Mesendoderm (in vitro differentiated cells): Measurements from ENCODE around the gene SERPINA7. TPM values are rescaled to one million over a fixed set of nuclear protein-coding genes. Genes with fewer than 3 reads are reported as not detected.

ENCODE experiments used
- DNase-seq: peaks from one replicate; pipeline ENCODE4 v3.0.0; 2013
- H2AK5ac ChIP-seq: 2 replicates; pipeline ENCODE4 v1.6.1; 2013; ENCODE audit warnings: low read length, inconsistent platforms
- H2BK120ac ChIP-seq: 2 replicates; pipeline ENCODE4 v1.6.1; 2013; ENCODE audit warnings: low read depth, mild to moderate bottlenecking, low read length, moderate library complexity, mixed read lengths
- H2BK15ac ChIP-seq: replicated peaks from 2 replicates; pipeline ENCODE4 v1.6.1; 2013; ENCODE audit warnings: low read depth, mild to moderate bottlenecking, moderate library complexity
- H2BK5ac ChIP-seq: 2 replicates; pipeline ENCODE4 v1.6.1; 2013; ENCODE audit warnings: low read length, inconsistent platforms
- H3K18ac ChIP-seq: 2 replicates; pipeline ENCODE4 v1.6.1; 2013; ENCODE audit warnings: mild to moderate bottlenecking, low read length, mixed read lengths
- H3K23ac ChIP-seq: one replicate; pipeline ENCODE4 v1.6.1; 2013; ENCODE audit warnings: low read length
- H3K27ac ChIP-seq: 2 replicates; pipeline ENCODE4 v1.5.1; 2013; ENCODE audit warnings: low read depth, mild to moderate bottlenecking, inconsistent platforms, low read length, moderate library complexity
- H3K27me3 ChIP-seq: 2 replicates; pipeline ENCODE4 v1.6.1; 2013; ENCODE audit warnings: low read length, control low read depth, mild to moderate bottlenecking, inconsistent platforms; ENCODE audit not compliant: insufficient read depth, poor library complexity
- H3K36me3 ChIP-seq: 2 replicates; pipeline ENCODE4 v1.6.1; 2013; ENCODE audit warnings: low read length, inconsistent platforms; ENCODE audit not compliant: control insufficient read depth, insufficient read depth
- H3K4ac ChIP-seq: one replicate; pipeline ENCODE4 v1.6.1; 2013; ENCODE audit warnings: low read depth, mild to moderate bottlenecking, low read length, moderate library complexity
- H3K4me1 ChIP-seq: 2 replicates; pipeline ENCODE4 v1.6.1; 2013; ENCODE audit warnings: low read depth, low read length, inconsistent platforms; ENCODE audit not compliant: control insufficient read depth
- H3K4me2 ChIP-seq: 2 replicates; pipeline ENCODE4 v1.6.1; 2013; ENCODE audit warnings: low read length
- H3K4me3 ChIP-seq: 2 replicates; pipeline ENCODE4 v1.5.1; 2013; ENCODE audit warnings: mild to moderate bottlenecking, low read length
- H3K56ac ChIP-seq: one replicate; pipeline ENCODE4 v1.6.1; 2013; ENCODE audit warnings: low read length
- H3K79me1 ChIP-seq: 2 replicates; pipeline ENCODE4 v1.6.1; 2013; ENCODE audit warnings: low read length, inconsistent platforms
- H3K79me2 ChIP-seq: 2 replicates; pipeline ENCODE4 v1.6.1; 2013; ENCODE audit warnings: mild to moderate bottlenecking, low read length; ENCODE audit not compliant: control insufficient read depth, insufficient read depth
- H3K9ac ChIP-seq: 2 replicates; pipeline ENCODE4 v1.6.1; 2013; ENCODE audit warnings: low read length, inconsistent platforms
- H4K5ac ChIP-seq: one replicate; pipeline ENCODE4 v1.6.1; 2013; ENCODE audit warnings: low read length
- H4K8ac ChIP-seq: one replicate; pipeline ENCODE4 v1.6.1; 2013; ENCODE audit warnings: low read depth, mild to moderate bottlenecking, control low read depth, low read length, moderate library complexity
- WGBS: extraction: QIAGEN DNeasy Blood & Tissue Kit; methylation state at CpG from one replicate; pipeline ENCODE4 v1.1.7; 2013; ENCODE audit warnings: low lambda C conversion rate, missing lambda C conversion rate; ENCODE audit not compliant: insufficient coverage; ENCODE audit errors: extremely low coverage; 5-methylcytosine and 5-hydroxymethylcytosine counted together
- polyA plus RNA-seq, 2 experiments: library from polyadenylated mRNA; stranded (reverse); fragments of 200-250 nt; gene quantifications; one replicate each; pipeline ENCODE4 v1.2.3, GENCODE V29; 2013

SERPINA7 gene, protein sequence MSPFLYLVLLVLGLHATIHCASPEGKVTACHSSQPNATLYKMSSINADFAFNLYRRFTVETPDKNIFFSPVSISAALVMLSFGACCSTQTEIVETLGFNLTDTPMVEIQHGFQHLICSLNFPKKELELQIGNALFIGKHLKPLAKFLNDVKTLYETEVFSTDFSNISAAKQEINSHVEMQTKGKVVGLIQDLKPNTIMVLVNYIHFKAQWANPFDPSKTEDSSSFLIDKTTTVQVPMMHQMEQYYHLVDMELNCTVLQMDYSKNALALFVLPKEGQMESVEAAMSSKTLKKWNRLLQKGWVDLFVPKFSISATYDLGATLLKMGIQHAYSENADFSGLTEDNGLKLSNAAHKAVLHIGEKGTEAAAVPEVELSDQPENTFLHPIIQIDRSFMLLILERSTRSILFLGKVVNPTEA
- polyA plus RNA-seq (2013, experiment 1 of 2) = not detected
- polyA plus RNA-seq (2013, experiment 2 of 2) = not detected

DNA sequence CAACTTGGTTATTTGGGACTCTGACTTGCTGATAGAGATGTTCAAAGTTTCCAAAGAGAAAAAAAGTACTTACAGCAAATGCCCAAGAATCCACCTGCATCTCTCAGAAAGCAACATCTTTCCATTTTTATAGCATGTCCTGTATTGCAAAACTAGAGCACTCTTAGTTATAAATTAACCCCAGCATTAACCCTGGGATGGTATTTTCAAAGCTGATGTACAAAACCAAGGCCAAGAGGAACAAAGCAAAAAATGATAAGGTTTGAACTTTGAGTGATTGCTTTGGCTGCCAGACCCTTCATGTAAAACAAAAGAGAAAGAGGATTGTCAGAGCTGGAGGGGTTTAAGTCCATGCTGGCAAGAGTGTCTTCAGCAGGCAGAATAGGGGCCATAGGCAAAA lies at the start of gene SERPINA7:
Gene SERPINA7, minus strand, starts transcription at position 103 of the 400 bp plus-strand sequence. CDS start 1,669 bp downstream, outside the sequence.
- Histone ChIP-seq H3K79me2 (no peaks in the 10 kb centered on the region), H3K79me1 (no peaks in the 10 kb centered on the region)

DNA sequence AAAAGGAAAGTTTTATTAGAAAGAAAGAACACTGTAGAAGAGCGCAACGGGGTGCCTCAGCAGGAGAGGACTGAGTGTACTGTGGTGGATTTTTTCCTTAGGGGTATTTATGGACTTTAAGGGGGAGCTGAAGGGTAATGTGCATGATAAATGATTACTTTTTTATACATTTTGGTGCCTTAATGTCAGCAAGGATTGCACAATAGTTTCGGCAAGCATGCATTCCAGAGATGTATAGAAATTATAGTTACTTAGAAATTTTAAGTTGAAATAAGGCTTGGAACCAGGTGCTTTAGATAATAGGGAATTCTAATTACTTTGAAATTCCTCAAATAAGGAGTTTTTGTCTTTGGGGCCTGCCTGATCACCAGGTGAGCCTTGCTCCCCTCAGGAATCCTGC lies 30.5 kb upstream of the SERPINA7 start:
- H3K79me2 ChIP-seq = no peaks in the 10 kb centered on the region
- H3K56ac ChIP-seq = no peak overlapping the region
- H3K18ac ChIP-seq = no peak overlapping the region
- H3K27ac ChIP-seq = no peak overlapping the region
- no peak overlapping the region for H2AK5ac ChIP-seq
- H3K36me3 ChIP-seq = no peaks in the 10 kb centered on the region
- no peak overlapping the region for H3K9ac ChIP-seq
- no peak overlapping the region for H3K4ac ChIP-seq
- no peaks in the 10 kb centered on the region for H3K4me1 ChIP-seq
- no peaks in the 10 kb centered on the region for H3K79me1 ChIP-seq
- no peak overlapping the region for H4K8ac ChIP-seq
- WGBS = no CpG with 5 or more reads among the region's 3 CpGs
- H4K5ac ChIP-seq = no peak overlapping the region
- no peak for DNase-seq
- H3K27me3 ChIP-seq = no peaks in the 10 kb centered on the region
- H3K4me3 ChIP-seq = no peak overlapping the region
- no peak overlapping the region for H3K4me2 ChIP-seq
- H2BK15ac ChIP-seq = no peak overlapping the region
- H3K23ac ChIP-seq = no peak overlapping the region
- no peak overlapping the region for H2BK5ac ChIP-seq
- H2BK120ac ChIP-seq = no peak overlapping the region

More for the DNA sequence above, at the start of gene SERPINA7:
- no peak within 1 kb of the TSS for H2AK5ac ChIP-seq
- H3K4ac ChIP-seq = no peak within 1 kb of the TSS
- no peak within 1 kb of the TSS for H4K5ac ChIP-seq
- H4K8ac ChIP-seq = no peak within 1 kb of the TSS
- no peak within 1 kb of the TSS for H2BK5ac ChIP-seq
- H2BK120ac ChIP-seq = no peak within 1 kb of the TSS
- no peak within 1 kb of the TSS for H3K18ac ChIP-seq
- H3K9ac ChIP-seq = no peak within 1 kb of the TSS
- H3K27ac ChIP-seq = no peak within 1 kb of the TSS
- H3K4me1 ChIP-seq = no peaks in the 10 kb centered on the region
- H3K56ac ChIP-seq = no peak within 1 kb of the TSS
- no peaks in the 10 kb centered on the region for H3K36me3 ChIP-seq
- no peak for DNase-seq
- H3K23ac ChIP-seq = no peak within 1 kb of the TSS
- no peaks in the 10 kb centered on the region for H3K27me3 ChIP-seq
- no peak within 1 kb of the TSS for H2BK15ac ChIP-seq
- no peak within 1 kb of the TSS for H3K4me3 ChIP-seq
- no peak within 1 kb of the TSS for H3K4me2 ChIP-seq

DNA sequence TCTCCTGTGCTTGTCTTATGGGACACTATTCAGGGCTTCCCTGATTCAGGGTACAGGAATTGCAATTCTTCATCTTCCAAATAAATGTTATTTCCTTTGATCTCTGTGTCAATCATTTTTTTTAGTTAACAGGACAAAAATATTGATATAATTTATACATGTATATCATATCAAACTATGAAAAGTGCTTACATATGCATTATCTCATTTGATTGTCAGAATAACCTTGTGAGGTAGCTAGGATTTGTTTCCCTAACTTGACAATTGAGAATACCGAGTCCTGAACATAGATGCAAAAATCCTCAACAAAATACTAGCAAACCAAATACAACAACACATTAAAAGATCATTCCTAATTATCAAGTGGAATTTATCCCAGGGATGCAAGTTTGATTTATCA lies 11.5 kb upstream of the SERPINA7 start:
- no CpG with 5 or more reads among the region's 1 CpG for WGBS
- H3K4ac ChIP-seq = no peak overlapping the region
- H3K79me1 ChIP-seq = no peaks in the 10 kb centered on the region
- H3K27me3 ChIP-seq = no peaks in the 10 kb centered on the region
- H2BK5ac ChIP-seq = no peak overlapping the region
- H3K27ac ChIP-seq = no peak overlapping the region
- H3K18ac ChIP-seq = no peak overlapping the region
- no peak for DNase-seq
- H2BK15ac ChIP-seq = no peak overlapping the region
- no peak overlapping the region for H4K8ac ChIP-seq
- H3K4me3 ChIP-seq = no peak overlapping the region
- H3K4me2 ChIP-seq = no peak overlapping the region
- no peak overlapping the region for H2AK5ac ChIP-seq
- H3K79me2 ChIP-seq = no peaks in the 10 kb centered on the region
- H2BK120ac ChIP-seq = no peak overlapping the region
- H3K56ac ChIP-seq = no peak overlapping the region
- H3K36me3 ChIP-seq = no peaks in the 10 kb centered on the region
- no peak overlapping the region for H4K5ac ChIP-seq
- no peak overlapping the region for H3K23ac ChIP-seq
- no peak overlapping the region for H3K9ac ChIP-seq
- H3K4me1 ChIP-seq = no peaks in the 10 kb centered on the region

DNA sequence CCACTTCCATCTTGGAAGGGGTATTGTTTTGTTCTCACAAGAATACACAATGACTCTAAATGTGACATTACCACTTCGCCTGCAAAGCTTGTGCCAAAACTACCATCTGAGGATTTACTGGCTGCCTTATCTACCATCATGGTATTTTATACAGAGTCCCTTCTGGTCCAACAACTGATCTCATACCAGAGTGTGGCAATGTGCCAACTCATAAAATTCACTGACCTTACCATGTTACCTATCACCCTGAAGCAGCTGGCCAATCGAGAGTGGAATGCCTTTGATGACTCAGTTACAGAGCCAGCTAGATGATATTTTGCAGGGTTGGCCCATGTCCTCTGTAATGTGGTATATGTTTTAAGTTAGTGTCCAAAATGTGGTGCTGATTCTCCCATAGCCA lies 3.8 kb upstream of the SERPINA7 start:
- no peaks in the 10 kb centered on the region for H3K4me1 ChIP-seq
- no peak overlapping the region for H3K56ac ChIP-seq
- no peak for DNase-seq
- H3K9ac ChIP-seq = no peak overlapping the region
- H3K27ac ChIP-seq = no peak overlapping the region
- no peak overlapping the region for H3K4me2 ChIP-seq
- H3K79me1 ChIP-seq = no peaks in the 10 kb centered on the region
- H3K79me2 ChIP-seq = no peaks in the 10 kb centered on the region
- H3K36me3 ChIP-seq = no peaks in the 10 kb centered on the region
- no peaks in the 10 kb centered on the region for H3K27me3 ChIP-seq
- H4K8ac ChIP-seq = no peak overlapping the region
- no peak overlapping the region for H3K4me3 ChIP-seq
- no peak overlapping the region for H2BK15ac ChIP-seq
- no peak overlapping the region for H3K4ac ChIP-seq
- WGBS = no CpG with 5 or more reads among the region's 2 CpGs
- H3K23ac ChIP-seq = no peak overlapping the region
- H4K5ac ChIP-seq = no peak overlapping the region
- H2BK120ac ChIP-seq = no peak overlapping the region
- H2AK5ac ChIP-seq = no peak overlapping the region
- H3K18ac ChIP-seq = no peak overlapping the region
- no peak overlapping the region for H2BK5ac ChIP-seq

DNA sequence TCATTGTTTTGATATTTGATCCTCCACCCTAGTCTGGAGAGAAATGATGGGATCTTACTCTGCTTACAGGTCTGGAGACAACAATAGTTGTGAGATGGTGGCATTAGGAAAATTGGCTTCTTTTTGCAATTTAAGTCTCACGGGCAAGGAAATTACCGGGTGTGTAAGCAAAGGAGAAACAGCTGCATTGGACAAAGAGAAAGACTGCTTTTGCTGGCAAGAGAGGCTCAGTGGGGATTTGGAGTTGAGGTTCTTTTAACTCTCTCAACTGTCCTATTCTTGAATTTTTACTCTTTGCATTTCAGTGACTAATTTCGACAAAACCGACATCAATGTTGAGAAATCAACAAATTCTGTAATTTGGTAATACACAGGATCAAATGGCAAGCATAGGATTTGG lies 2.3 kb upstream of the SERPINA7 start:
- Histone ChIP-seq H3K27ac (no peak overlapping the region), H4K8ac (no peak overlapping the region), H3K4me3 (no peak overlapping the region), H3K56ac (no peak overlapping the region), H3K18ac (no peak overlapping the region), H4K5ac (no peak overlapping the region), H2AK5ac (no peak overlapping the region), H3K79me1 (no peaks in the 10 kb centered on the region), H3K27me3 (no peaks in the 10 kb centered on the region), H3K4ac (no peak overlapping the region), H3K36me3 (no peaks in the 10 kb centered on the region), H2BK5ac (no peak overlapping the region), H3K4me1 (no peaks in the 10 kb centered on the region), H3K23ac (no peak overlapping the region), H2BK120ac (no peak overlapping the region), H3K4me2 (no peak overlapping the region), H2BK15ac (no peak overlapping the region), H3K79me2 (no peaks in the 10 kb centered on the region), H3K9ac (no peak overlapping the region)
- DNase-seq = no peak
- WGBS = no CpG with 5 or more reads among the region's 4 CpGs

DNA sequence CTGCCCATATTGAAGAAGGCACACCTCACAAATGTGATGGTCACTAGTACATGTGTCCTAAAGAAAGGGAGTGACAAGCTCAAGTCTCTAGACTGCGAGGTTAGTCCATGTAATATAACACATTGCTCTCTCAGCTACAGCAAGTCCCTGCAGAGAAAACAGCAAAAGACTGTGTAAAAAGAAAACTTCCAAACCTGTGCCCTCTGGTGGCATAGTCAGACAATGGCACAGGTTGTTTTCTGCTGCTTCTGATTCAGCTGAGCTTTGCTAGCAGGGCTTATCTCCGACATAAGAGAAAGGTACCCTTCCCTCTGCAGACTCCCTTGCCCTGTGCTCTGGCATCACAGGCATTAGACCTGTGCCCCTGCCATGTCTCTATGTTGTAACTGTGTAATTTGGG lies 1.4 kb upstream of the SERPINA7 start:
- WGBS = no CpG with 5 or more reads among the region's 2 CpGs
- H3K4me1 ChIP-seq = no peaks in the 10 kb centered on the region
- no peak overlapping the region for H3K27ac ChIP-seq

More for the DNA sequence above, 1.4 kb upstream of the SERPINA7 start:
- H3K4me3 ChIP-seq = no peak overlapping the region
- H4K5ac ChIP-seq = no peak overlapping the region
- H2AK5ac ChIP-seq = no peak overlapping the region
- no peak overlapping the region for H4K8ac ChIP-seq
- H3K79me2 ChIP-seq = no peaks in the 10 kb centered on the region
- no peak overlapping the region for H3K4ac ChIP-seq
- DNase-seq = peak; percentile 23
- no peak overlapping the region for H3K56ac ChIP-seq
- H2BK120ac ChIP-seq = no peak overlapping the region
- no peak overlapping the region for H3K9ac ChIP-seq
- H3K27me3 ChIP-seq = no peaks in the 10 kb centered on the region
- no peaks in the 10 kb centered on the region for H3K79me1 ChIP-seq
- H3K18ac ChIP-seq = no peak overlapping the region
- H2BK5ac ChIP-seq = no peak overlapping the region
- no peak overlapping the region for H3K4me2 ChIP-seq
- no peak overlapping the region for H2BK15ac ChIP-seq
- no peak overlapping the region for H3K23ac ChIP-seq
- H3K36me3 ChIP-seq = no peaks in the 10 kb centered on the region
